CD8-positive, alpha-beta memory T cell (primary cell): ENCODE data around the gene CABP2. TPM values are rescaled to one million over a fixed set of nuclear protein-coding genes. Genes with fewer than 3 reads are reported as not detected.
A peak's percentile ranks its signal among the peaks of the same experiment; 100 is the strongest.

Experiments
- CTCF ChIA-PET: fragments of 350-600 bp; sonication (Branson Sonifier 250); formaldehyde crosslinking; loops from one replicate; lab custom pipeline; 2021; ENCODE audit warnings: antibody characterized with exemption; lab: Charles Lee
- POLR2A ChIA-PET: fragments of 350-600 bp; sonication (Branson Sonifier 250); formaldehyde crosslinking; loops from one replicate; lab custom pipeline; 2021; ENCODE audit warnings: antibody characterized with exemption; lab: Charles Lee
- DNase-seq, 5 donors: peaks; one replicate each; pipeline versions ENCODE4 v3.0.0 to v3.0.0-alpha.2; 2020 to 2022; ENCODE audit warnings: mixed read lengths in 1 of 5
- H3K27ac ChIP-seq: one replicate; pipeline ENCODE4 v1.7.0; 2013; ENCODE audit warnings: low read depth, mild to moderate bottlenecking, low read length, moderate library complexity
- H3K27me3 ChIP-seq: 2 replicates; pipeline ENCODE4 v1.7.0; 2013; ENCODE audit warnings: low read length, mild to moderate bottlenecking; ENCODE audit not compliant: insufficient read depth, poor library complexity, severe bottlenecking
- H3K36me3 ChIP-seq: 2 replicates; pipeline ENCODE4 v1.7.0; 2013; ENCODE audit warnings: mild to moderate bottlenecking, low read length, moderate library complexity; ENCODE audit not compliant: insufficient read depth
- H3K4me1 ChIP-seq: 2 replicates; pipeline ENCODE4 v1.7.0; 2013; ENCODE audit warnings: mild to moderate bottlenecking, low read length, moderate library complexity; ENCODE audit not compliant: insufficient read depth
- H3K4me3 ChIP-seq: 2 replicates; pipeline ENCODE4 v1.7.0; 2013; ENCODE audit warnings: mild to moderate bottlenecking, low read length
- H3K9me3 ChIP-seq: 2 replicates; pipeline ENCODE4 v1.7.0; 2013; ENCODE audit warnings: mild to moderate bottlenecking, low read length
- H3K27ac Mint-ChIP-seq, 8 donors: one replicate each; pipeline ENCODE4 v1.8.0; 2020 to 2021; ENCODE audit warnings: mixed read lengths in 8 of 8, mild to moderate bottlenecking in 6 of 8, inconsistent platforms in 3 of 8, moderate library complexity in 3 of 8
- H3K27me3 Mint-ChIP-seq, 2 donors: one replicate each; pipeline ENCODE4 v1.8.0; 2020 to 2021; ENCODE audit warnings: mixed read lengths in 2 of 2, mild to moderate bottlenecking in 1 of 2, moderate library complexity in 1 of 2
- H3K36me3 Mint-ChIP-seq, 3 donors: one replicate each; pipeline ENCODE4 v1.8.0; 2020 to 2021; ENCODE audit warnings: mixed read lengths in 3 of 3, inconsistent platforms in 1 of 3, mild to moderate bottlenecking in 1 of 3
- H3K4me1 Mint-ChIP-seq, 3 donors: one replicate each; pipeline ENCODE4 v1.8.0; 2020 to 2021; ENCODE audit warnings: mixed read lengths in 3 of 3, inconsistent platforms in 1 of 3, mild to moderate bottlenecking in 1 of 3
- H3K4me3 Mint-ChIP-seq, 7 donors: one replicate each; pipeline ENCODE4 v1.8.0; 2020 to 2021; ENCODE audit warnings: mixed read lengths in 7 of 7, mild to moderate bottlenecking in 6 of 7, moderate library complexity in 4 of 7, inconsistent platforms in 2 of 7
- H3K9me3 Mint-ChIP-seq, 5 donors: one replicate each; pipeline ENCODE4 v1.8.0; 2020 to 2022; ENCODE audit warnings: mixed read lengths in 5 of 5, mild to moderate bottlenecking in 3 of 5, moderate library complexity in 2 of 5, inconsistent platforms in 1 of 5
- polyA plus RNA-seq: library from polyadenylated mRNA; unstranded; fragments of 300-500 nt; fragmentation: Illumina TruSeq; gene quantifications from one replicate; pipeline ENCODE4 v1.2.3, GENCODE V29; 2021
- total RNA-seq, 2 experiments: library from RNA; stranded (reverse); gene quantifications; one replicate each; pipeline ENCODE4 v1.2.3, GENCODE V29; 2021

The CABP2 gene
- total and polyA plus RNA-seq, 3 experiments from 2014 or later: not detected

GRCh38 chr11:67504950-67505581 is 18.2 kb downstream of the CABP2 start, which contains the start of gene PITPNM1:
Gene PITPNM1, minus strand, starts transcription at chr11:67505363. Its CDS starts 1,183 bp downstream, at chr11:67504180.
- peak within 1 kb of the TSS; percentile 94 to 99 (median 98) for H3K27ac Mint-ChIP-seq
- H3K4me1 ChIP-seq: peaks cover 42% of the 10 kb centered on the region
- H3K4me1 Mint-ChIP-seq: peaks cover 48 to 69% (median 49%) of the 10 kb centered on the region in 3 donors

GRCh38 chr11:67504005-67504949 is 19.0 kb downstream of the CABP2 start:
- H3K4me3 Mint-ChIP-seq: peak overlapping the region; percentile 91 to 97 (median 92)
- H3K4me1 Mint-ChIP-seq: peaks cover 47 to 65% (median 49%) of the 10 kb centered on the region in 3 donors
- peak overlapping the region; percentile 88 to 99 (median 92) for H3K27ac Mint-ChIP-seq
- H3K27me3 ChIP-seq: no peaks in the 10 kb centered on the region
- peaks cover 0 to 5% of the 10 kb centered on the region in 2 donors for H3K27me3 Mint-ChIP-seq
- peak; percentile 36 to 71 (median 46) for DNase-seq
- no peaks in the 10 kb centered on the region for H3K9me3 ChIP-seq
- H3K4me1 ChIP-seq: peaks cover 42% of the 10 kb centered on the region
- ChIA-PET CTCF (interaction anchor here (1.0 to 3.0 kb wide), 9 partner anchors 12 to 113 kb away, joined by 3 to 14 read pairs (median 5); partner anchors contain the start of genes AIP, PPP1CA and RAD9A), POLR2A (interaction anchor here (0.6 to 2.1 kb wide), 7 partner anchors 19 to 113 kb away, joined by 3 to 11 read pairs (median 5); partner anchors contain the start of genes PPP1CA, PTPRCAP and RAD9A)
- H3K4me3 ChIP-seq: peak overlapping the region; percentile 84
- peaks cover 8 to 56% (median 15%) of the 10 kb centered on the region in 3 donors for H3K36me3 Mint-ChIP-seq
- H3K9me3 Mint-ChIP-seq: no peaks in the 10 kb centered on the region
- H3K27ac ChIP-seq: peak overlapping the region; percentile 91
- H3K36me3 ChIP-seq: peaks cover 18% of the 10 kb centered on the region

More at GRCh38 chr11:67504950-67505581, 18.2 kb downstream of the CABP2 start, which contains the start of gene PITPNM1:
- peak; percentile 62 to 79 (median 72) for DNase-seq
- Mint-ChIP-seq H3K4me3 (peak within 1 kb of the TSS; percentile 91 to 97 (median 92)), H3K36me3 (peaks cover 8 to 50% (median 13%) of the 10 kb centered on the region in 3 donors), H3K9me3 (no peaks in the 10 kb centered on the region), H3K27me3 (peaks cover 0 to 6% of the 10 kb centered on the region in 2 donors)
- H3K27ac ChIP-seq: peak within 1 kb of the TSS; percentile 91
- H3K36me3 ChIP-seq: peaks cover 17% of the 10 kb centered on the region
- no peaks in the 10 kb centered on the region for H3K9me3 ChIP-seq
- no peaks in the 10 kb centered on the region for H3K27me3 ChIP-seq
- ChIA-PET CTCF (interaction anchor here (1.0 to 3.0 kb wide), 14 partner anchors 13 to 154 kb away, joined by 3 to 14 read pairs (median 5); partner anchors contain the start of genes AIP, PPP1CA and RAD9A), POLR2A (interaction anchor here (0.6 to 2.1 kb wide), 8 partner anchors 19 to 114 kb away, joined by 3 to 11 read pairs (median 4); partner anchors contain the start of genes AIP, CORO1B, PPP1CA and PTPRCAP)
- H3K4me3 ChIP-seq: peak within 1 kb of the TSS; percentile 84

- H3K27me3 ChIP-seq: no peaks in the 10 kb centered on the region
- Mint-ChIP-seq H3K27ac (peak overlapping the region; percentile 59 to 97 (median 88)), H3K4me1 (peaks cover 39 to 57% (median 42%) of the 10 kb centered on the region in 3 donors), H3K27me3 (peaks cover 0 to 1% of the 10 kb centered on the region in 2 donors), H3K9me3 (no peaks in the 10 kb centered on the region), H3K36me3 (peaks cover 8 to 62% (median 15%) of the 10 kb centered on the region in 3 donors), H3K4me3 (peak overlapping the region; percentile 64 to 91 (median 82))
- ChIA-PET CTCF (interaction anchor here (1.1 to 3.0 kb wide), 2 partner anchors 102 kb away, joined by 3 to 14 read pairs; partner anchors contain the start of gene PPP1CA), POLR2A (no interaction called here)
- peaks cover 18% of the 10 kb centered on the region for H3K36me3 ChIP-seq
- H3K4me1 ChIP-seq: peaks cover 35% of the 10 kb centered on the region
- no peak for DNase-seq
- no peak overlapping the region for H3K27ac ChIP-seq
- no peak overlapping the region for H3K4me3 ChIP-seq
- no peaks in the 10 kb centered on the region for H3K9me3 ChIP-seq
These were observed 19.9 kb downstream of the CABP2 start for GRCh38 chr11:67503119-67504004.

- H3K4me1 Mint-ChIP-seq: peaks cover 39 to 54% (median 40%) of the 10 kb centered on the region in 3 donors
- H3K27ac ChIP-seq: no peak overlapping the region
- no peaks in the 10 kb centered on the region for H3K27me3 ChIP-seq
- H3K9me3 ChIP-seq: no peaks in the 10 kb centered on the region
- H3K4me3 Mint-ChIP-seq: peak overlapping the region; percentile 64 to 91 (median 82)
- H3K36me3 ChIP-seq: peaks cover 18% of the 10 kb centered on the region
- no peak overlapping the region for H3K4me3 ChIP-seq
- H3K36me3 Mint-ChIP-seq: peaks cover 8 to 71% (median 15%) of the 10 kb centered on the region in 3 donors
- peak overlapping the region; percentile 59 to 94 (median 86) for H3K27ac Mint-ChIP-seq
- CTCF ChIA-PET: interaction anchor here (0.8 to 1.1 kb wide), 2 partner anchors 11 to 101 kb away, joined by 3 read pairs; no protein-coding TSS in a partner anchor
- H3K27me3 Mint-ChIP-seq: peaks cover 0 to 1% of the 10 kb centered on the region in 2 donors
- H3K9me3 Mint-ChIP-seq: no peaks in the 10 kb centered on the region
- H3K4me1 ChIP-seq: peaks cover 33% of the 10 kb centered on the region
- DNase-seq: peak in 1 of 5 donors; percentile 40
- POLR2A ChIA-PET: no interaction called here
These were observed 20.8 kb downstream of the CABP2 start for GRCh38 chr11:67502328-67502979.

- H3K4me1 Mint-ChIP-seq: peaks cover 34 to 48% (median 35%) of the 10 kb centered on the region in 3 donors
- H3K9me3 Mint-ChIP-seq: no peaks in the 10 kb centered on the region
- peak in 1 of 5 donors; percentile 42 for DNase-seq
- H3K27me3 ChIP-seq: no peaks in the 10 kb centered on the region
- H3K27ac Mint-ChIP-seq: peak overlapping the region in 1 of 8 donors; percentile 31
- ChIA-PET CTCF (interaction anchor here (0.8 kb wide), 1 partner anchor 10 kb away, joined by 3 read pairs; no protein-coding TSS in a partner anchor), POLR2A (no interaction called here)
- H3K4me3 ChIP-seq: no peak overlapping the region
- peaks cover 8 to 73% (median 15%) of the 10 kb centered on the region in 3 donors for H3K36me3 Mint-ChIP-seq
- H3K27ac ChIP-seq: no peak overlapping the region
- peaks cover 27% of the 10 kb centered on the region for H3K4me1 ChIP-seq
- peaks cover 0 to 1% of the 10 kb centered on the region in 2 donors for H3K27me3 Mint-ChIP-seq
- H3K9me3 ChIP-seq: no peaks in the 10 kb centered on the region
- peak overlapping the region in 1 of 7 donors; percentile 63 for H3K4me3 Mint-ChIP-seq
- H3K36me3 ChIP-seq: peaks cover 18% of the 10 kb centered on the region
These were observed 21.4 kb downstream of the CABP2 start for GRCh38 chr11:67501854-67502253.

GRCh38 chr11:67500831-67501715 is 22.2 kb downstream of the CABP2 start:
- Histone ChIP-seq H3K4me3 (no peak overlapping the region), H3K4me1 (peaks cover 19% of the 10 kb centered on the region), H3K27me3 (no peaks in the 10 kb centered on the region), H3K9me3 (no peaks in the 10 kb centered on the region), H3K27ac (no peak overlapping the region), H3K36me3 (peaks cover 18% of the 10 kb centered on the region)
- ChIA-PET CTCF (no interaction called here), POLR2A (no interaction called here)
- peaks cover 8 to 74% (median 15%) of the 10 kb centered on the region in 3 donors for H3K36me3 Mint-ChIP-seq
- H3K4me3 Mint-ChIP-seq: peak overlapping the region in 2 of 7 donors; percentile 48 to 63
- H3K27me3 Mint-ChIP-seq: no peaks in the 10 kb centered on the region
- peaks cover 26 to 40% (median 28%) of the 10 kb centered on the region in 3 donors for H3K4me1 Mint-ChIP-seq
- no peaks in the 10 kb centered on the region for H3K9me3 Mint-ChIP-seq
- DNase-seq: no peak
- H3K27ac Mint-ChIP-seq: peak overlapping the region in 7 of 8 donors; percentile 32 to 91 (median 67)
